H1 (cell line): ENCODE data around the gene KCNMA1. TPM values are rescaled to one million over a fixed set of nuclear protein-coding genes. Genes with fewer than 3 reads are reported as not detected.

Source experiments
- CTCF ChIA-PET: fragments of 300-600 bp; sonication (Branson Sonifier 250); formaldehyde crosslinking; loops from one replicate; lab custom pipeline; 2021; ENCODE audit not compliant: partially characterized antibody; lab: Charles Lee
- POLR2A ChIA-PET: fragments of 300-600 bp; sonication (Branson Sonifier 250); formaldehyde crosslinking; loops from one replicate; lab custom pipeline; 2021; ENCODE audit warnings: inconsistent platforms; ENCODE audit not compliant: partially characterized antibody; lab: Charles Lee
- DNase-seq, 2 experiments: peaks; one replicate each; pipeline versions ENCODE4 v3.0.0 to v3.0.0-alpha.2; 2010 to 2022; ENCODE audit warnings: low spot score in 2 of 2, low read depth in 1 of 2, mixed read lengths in 1 of 2
- FAIRE-seq: peaks from 2 replicates; lab custom pipeline; 2011; peaks lifted over from hg19 to GRCh38; lab: Jason Lieb, UNC
- H2AFZ ChIP-seq: 2 replicates; pipeline ENCODE4 v1.8.1; 2012; ENCODE audit warnings: low read length, inconsistent platforms
- H2AK5ac ChIP-seq: 2 replicates; pipeline ENCODE4 v1.6.1; 2013; ENCODE audit warnings: low read depth, low read length
- H2BK120ac ChIP-seq: replicated peaks from 2 replicates; pipeline ENCODE3; 2013; ENCODE audit warnings: low read depth, low read length, inconsistent platforms
- H2BK12ac ChIP-seq: 2 replicates; pipeline ENCODE4 v1.6.1; 2013; ENCODE audit warnings: low read depth, low read length
- H2BK15ac ChIP-seq: 2 replicates; pipeline ENCODE4 v1.6.1; 2013; ENCODE audit warnings: low read length
- H2BK20ac ChIP-seq: 2 replicates; pipeline ENCODE4 v1.6.1; 2013; ENCODE audit warnings: low read length
- H2BK5ac ChIP-seq: 2 replicates; pipeline ENCODE4 v1.6.1; 2013; ENCODE audit warnings: low read depth, low read length
- H3K14ac ChIP-seq: 2 replicates; pipeline ENCODE4 v1.6.1; 2013; ENCODE audit warnings: inconsistent platforms; ENCODE audit not compliant: insufficient read length
- H3K18ac ChIP-seq: 2 replicates; pipeline ENCODE4 v1.6.1; 2013; ENCODE audit warnings: low read length; ENCODE audit errors: extremely low read depth
- H3K23ac ChIP-seq: 2 replicates; pipeline ENCODE4 v1.6.1; 2013; ENCODE audit warnings: inconsistent platforms; ENCODE audit not compliant: insufficient read length
- H3K23me2 ChIP-seq: 2 replicates; pipeline ENCODE4 v1.6.1; 2013; ENCODE audit warnings: low read depth, low read length
- H3K27ac ChIP-seq: 2 replicates; pipeline ENCODE4 v1.6.1; 2011; ENCODE audit warnings: low read depth, low read length, inconsistent platforms
- H3K27me3 ChIP-seq, 4 experiments: replicated peaks in 1 of 4; 1 replicate in 1 of 4; 2 replicates in 3 of 4; pipeline versions ENCODE4 v1.6.1 to v1.8.1; 2011 to 2013; ENCODE audit warnings: low read length in 3 of 4, mild to moderate bottlenecking in 3 of 4, inconsistent platforms in 2 of 4, mixed read lengths in 2 of 4, moderate library complexity in 1 of 4; ENCODE audit not compliant: control insufficient read depth in 3 of 4, insufficient read depth in 3 of 4; ENCODE audit errors: extremely low read depth in 1 of 4
- H3K36me3 ChIP-seq, 4 experiments: 2 replicates each; pipeline versions ENCODE4 v1.6.1 to v1.8.1; 2011 to 2013; ENCODE audit warnings: mild to moderate bottlenecking in 4 of 4, low read length in 3 of 4, moderate library complexity in 2 of 4, control low read depth in 1 of 4, inconsistent platforms in 1 of 4; ENCODE audit not compliant: insufficient read depth in 4 of 4, control insufficient read depth in 2 of 4
- H3K4ac ChIP-seq: replicated peaks from 2 replicates; pipeline ENCODE3; 2013; ENCODE audit warnings: low read length, low read depth, mixed read lengths, inconsistent platforms; ENCODE audit not compliant: insufficient read length
- H3K4me1 ChIP-seq, 4 experiments: replicated peaks in 1 of 4; 1 replicate in 1 of 4; 2 replicates in 3 of 4; pipeline versions ENCODE4 v1.6.1 to v1.8.1; 2011 to 2013; ENCODE audit warnings: low read length in 3 of 4, inconsistent platforms in 2 of 4, mixed read lengths in 1 of 4; ENCODE audit not compliant: insufficient read depth in 4 of 4, control insufficient read depth in 3 of 4
- H3K4me2 ChIP-seq, 2 experiments: 2 replicates each; pipeline versions ENCODE4 v1.6.1 to v1.8.1; 2011 to 2013; ENCODE audit warnings: low read depth in 2 of 2, low read length in 2 of 2, control low read depth in 1 of 2, inconsistent platforms in 1 of 2, mild to moderate bottlenecking in 1 of 2; ENCODE audit not compliant: insufficient read depth in 1 of 2
- H3K4me3 ChIP-seq, 4 experiments: fragments of 200-600, 300-600 bp in 1 of 4; sonication (generic), shearing (Covaris generic), sonication (Bioruptor Twin) in 1 of 4; 2 replicates each; pipeline versions ENCODE4 v1.5.1 to v1.8.1; 2011 to 2016; ENCODE audit warnings: low read length in 4 of 4, low read depth in 3 of 4, control low read depth in 2 of 4, inconsistent platforms in 2 of 4, mild to moderate bottlenecking in 2 of 4, mixed read lengths in 1 of 4, moderate library complexity in 1 of 4; ENCODE audit not compliant: insufficient read depth in 2 of 4; ENCODE audit errors: extremely low read depth in 1 of 4
- H3K56ac ChIP-seq: replicated peaks from 2 replicates; pipeline ENCODE3; 2013; ENCODE audit warnings: low read depth, mild to moderate bottlenecking, mixed read lengths, low read length, inconsistent platforms; ENCODE audit not compliant: insufficient read length
- H3K79me1 ChIP-seq: 2 replicates; pipeline ENCODE4 v1.6.1; 2013; ENCODE audit warnings: low read depth, low read length, control low read depth
- H3K79me2 ChIP-seq, 2 experiments: 2 replicates each; pipeline versions ENCODE4 v1.6.1 to v1.8.1; 2012 to 2013; ENCODE audit warnings: low read length in 2 of 2, mild to moderate bottlenecking in 2 of 2, inconsistent platforms in 1 of 2; ENCODE audit not compliant: insufficient read depth in 2 of 2, control insufficient read depth in 1 of 2
- H3K9ac ChIP-seq, 4 experiments: replicated peaks in 1 of 4; 1 replicate in 1 of 4; 2 replicates in 3 of 4; pipeline versions ENCODE4 v1.6.1 to v1.8.1; 2011 to 2013; ENCODE audit warnings: low read depth in 3 of 4, low read length in 3 of 4, control low read depth in 2 of 4, mild to moderate bottlenecking in 2 of 4, moderate library complexity in 2 of 4, inconsistent platforms in 1 of 4; ENCODE audit errors: extremely low read depth in 1 of 4
- H3K9me3 ChIP-seq, 2 experiments: 2 replicates each; pipeline versions ENCODE4 v1.6.1 to v1.8.1; 2012 to 2013; ENCODE audit warnings: mild to moderate bottlenecking in 2 of 2, moderate library complexity in 2 of 2, control low read depth in 1 of 2, inconsistent platforms in 1 of 2, low read depth in 1 of 2, low read length in 1 of 2, mixed read lengths in 1 of 2; ENCODE audit not compliant: insufficient read depth in 2 of 2
- H4K20me1 ChIP-seq, 2 experiments: replicated peaks in 1 of 2; 2 replicates each; pipeline versions ENCODE3 to v1.8.1; 2011 to 2013; ENCODE audit warnings: inconsistent platforms in 2 of 2, low read length in 2 of 2, mild to moderate bottlenecking in 1 of 2; ENCODE audit not compliant: insufficient read depth in 2 of 2, control insufficient read depth in 1 of 2
- H4K5ac ChIP-seq: 2 replicates; pipeline ENCODE4 v1.6.1; 2013; ENCODE audit warnings: low read length, low read depth, mixed read lengths, inconsistent platforms; ENCODE audit not compliant: insufficient read length
- H4K8ac ChIP-seq: 2 replicates; pipeline ENCODE4 v1.8.0; 2013; ENCODE audit warnings: mild to moderate bottlenecking, moderate library complexity, low read length, inconsistent platforms; ENCODE audit not compliant: insufficient read depth; ENCODE audit errors: extremely low read depth
- H4K91ac ChIP-seq: replicated peaks from 2 replicates; pipeline ENCODE3; 2013; ENCODE audit warnings: low read length, mixed read lengths, inconsistent platforms; ENCODE audit not compliant: insufficient read length
- BCL11A ChIP-seq, 2 experiments: IDR thresholded peaks; one replicate each; pipeline ENCODE4 v1.6.1; 2011; ENCODE audit warnings: low read depth in 2 of 2, low read length in 2 of 2, mild to moderate bottlenecking in 2 of 2
- CBX5 ChIP-seq: fragments of 300-800, 300-1000 bp; sonication (generic); IDR thresholded peaks from 2 replicates; pipeline ENCODE4 v1.7.1; 2016; ENCODE audit warnings: antibody characterized with exemption, low read length, low read depth
- CTBP2 ChIP-seq: IDR thresholded peaks from 2 replicates; pipeline ENCODE4 v1.7.0; 2011; ENCODE audit warnings: borderline replicate concordance, mild to moderate bottlenecking, moderate library complexity, mixed read lengths, low read length; ENCODE audit not compliant: insufficient read depth, insufficient read length
- EP300 ChIP-seq, 2 experiments: IDR thresholded peaks; 1 replicate in 1 of 2; 2 replicates in 1 of 2; pipeline ENCODE4 v1.6.1; 2011 to 2012; ENCODE audit warnings: low read depth in 2 of 2, low read length in 2 of 2, mild to moderate bottlenecking in 2 of 2, borderline replicate concordance in 1 of 2, inconsistent platforms in 1 of 2, moderate library complexity in 1 of 2
- GABPA ChIP-seq: IDR thresholded peaks from 2 replicates; pipeline ENCODE4 v1.6.1; 2011; ENCODE audit warnings: mild to moderate bottlenecking, low read length, moderate library complexity, borderline replicate concordance; ENCODE audit not compliant: insufficient read depth
- HDAC6 ChIP-seq: IDR thresholded peaks from one replicate; pipeline ENCODE4 v1.7.1; 2012; ENCODE audit warnings: low read depth, mild to moderate bottlenecking, inconsistent platforms, low read length, moderate library complexity
- JUN ChIP-seq: IDR thresholded peaks from 2 replicates; pipeline ENCODE4 v1.6.1; 2011; ENCODE audit warnings: low read depth, mild to moderate bottlenecking, improper control_type of control experiment, low read length
- RBBP5 ChIP-seq: IDR thresholded peaks from 2 replicates; pipeline ENCODE4 v1.7.1; 2012; ENCODE audit warnings: low read depth, mild to moderate bottlenecking, inconsistent platforms, low read length, moderate library complexity, borderline replicate concordance
- SIRT6 ChIP-seq: IDR thresholded peaks from one replicate; pipeline ENCODE4 v1.7.1; 2012; ENCODE audit warnings: low read length, inconsistent platforms
- TAF7 ChIP-seq: optimal IDR thresholded peaks from 2 replicates; pipeline ENCODE3; 2011; ENCODE audit warnings: low read depth, mild to moderate bottlenecking, inconsistent platforms, low read length, moderate library complexity, borderline replicate concordance
- WGBS, 2 experiments: shearing (Covaris generic) in 1 of 2; methylation state at CpG; one replicate each; pipeline versions ENCODE4 v1.1.6 to v1.1.7; 2013 to 2015; ENCODE audit warnings: low lambda C conversion rate in 2 of 2, mixed read lengths in 2 of 2, inconsistent platforms in 1 of 2, low coverage in 1 of 2, missing lambda C conversion rate in 1 of 2; ENCODE audit not compliant: insufficient replicate concordance in 2 of 2, insufficient coverage in 1 of 2, insufficient read length in 1 of 2; ENCODE audit errors: extremely low coverage in 1 of 2, missing lambda C conversion rate in 1 of 2; 5-methylcytosine and 5-hydroxymethylcytosine counted together
- polyA plus RNA-seq, 7 experiments: library from polyadenylated mRNA; depleted of rRNA in 3 of 7; stranded (reverse) in 5 of 7; unstranded in 2 of 7; fragments of >200 nt in 5 of 7; fragments of 200-250 nt in 2 of 7; gene quantifications; 1 replicate in 5 of 7; 2 replicates in 1 of 7; 4 replicates in 1 of 7; pipeline versions ENCODE4 v1.2.1 to v1.2.3, GENCODE V29; 2011 to 2013; ENCODE audit warnings: missing spikeins in 2 of 7, mixed read lengths in 2 of 7
- total RNA-seq: library from RNA; stranded (reverse); fragmentation: NEBNext Ultra II Directional; extraction: Animal tissue kit (Norgen Biotek cat#: 25700); gene quantifications from 2 replicates; pipeline ENCODE4 v1.2.1, GENCODE V29; 2021
- TF ChIP-seq, protein P1 (sequence below), 3 experiments: IDR thresholded peaks; 1 replicate in 2 of 3; 2 replicates in 1 of 3; pipeline versions ENCODE4 v1.5.1 to v1.6.1; 2011; ENCODE audit warnings: low read length in 3 of 3, mild to moderate bottlenecking in 3 of 3, inconsistent platforms in 2 of 3, low read depth in 1 of 3, moderate library complexity in 1 of 3; ENCODE audit not compliant: insufficient read depth in 1 of 3; ENCODE audit errors: control extremely low read depth in 1 of 3

The KCNMA1 gene
- total and polyA plus RNA-seq, 2 of the 8 experiments (the other 6 are each of a cell fraction or from before 2014, with no cell fraction given), result 10.2 to 11.1 TPM

DNA sequence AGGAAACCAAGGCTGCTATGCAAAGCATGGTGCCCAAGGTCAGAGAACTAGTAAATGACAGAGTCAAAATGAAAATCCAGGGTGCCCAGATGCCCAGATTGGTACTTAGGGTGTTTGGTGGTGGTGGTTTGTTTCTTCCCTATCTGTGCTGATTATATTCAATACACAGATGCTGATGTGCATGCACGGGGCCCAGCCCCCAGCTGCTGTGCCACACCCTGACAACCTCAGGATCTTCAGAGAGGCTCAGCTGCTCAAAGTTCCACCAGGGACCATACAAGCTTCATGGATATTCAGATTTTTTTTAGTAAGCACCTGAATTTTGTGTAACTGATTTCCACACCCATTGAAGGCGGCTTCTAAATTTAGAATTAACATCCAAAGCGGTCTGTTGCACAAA lies 75.6 kb downstream of the KCNMA1 start:
- no peak overlapping the region for H2BK15ac ChIP-seq
- H3K23me2 ChIP-seq, result no peaks in the 10 kb centered on the region
- no peaks in the 10 kb centered on the region for H3K79me2 ChIP-seq
- no peak overlapping the region for H3K18ac ChIP-seq
- H2AFZ ChIP-seq, result no peak overlapping the region
- no peak overlapping the region for H4K8ac ChIP-seq
- no peak overlapping the region for H3K56ac ChIP-seq
- POLR2A ChIA-PET, result interaction anchor here (4.9 kb wide), 1 partner anchor 9 kb away, joined by 21 read pairs; no protein-coding TSS in a partner anchor
- no peak overlapping the region for H3K14ac ChIP-seq
- no peaks in the 10 kb centered on the region for H3K9me3 ChIP-seq
- H2AK5ac ChIP-seq, result no peak overlapping the region
- no peak overlapping the region for H2BK120ac ChIP-seq
- CTCF ChIA-PET, result interaction anchor here (0.6 to 1.0 kb wide), 5 partner anchors 9 to 26 kb away, joined by 3 to 4 read pairs (median 3); no protein-coding TSS in a partner anchor
- H2BK20ac ChIP-seq, result no peak overlapping the region
- peaks cover 9 to 18% (median 13%) of the 10 kb centered on the region in 4 experiments for H3K4me1 ChIP-seq
- H4K91ac ChIP-seq, result no peak overlapping the region
- H3K79me1 ChIP-seq, result no peaks in the 10 kb centered on the region
- no peak overlapping the region for H2BK5ac ChIP-seq
- H3K4me3 ChIP-seq, result no peak overlapping the region
- no peak overlapping the region for H4K5ac ChIP-seq
- H2BK12ac ChIP-seq, result no peak overlapping the region
- no peaks in the 10 kb centered on the region for H4K20me1 ChIP-seq
- H3K4ac ChIP-seq, result no peak overlapping the region
- DNase-seq (no peak), FAIRE-seq (no peak)
- H3K27me3 ChIP-seq, result no peaks in the 10 kb centered on the region
- H3K23ac ChIP-seq, result no peak overlapping the region
- no peaks in the 10 kb centered on the region for H3K36me3 ChIP-seq
- no peak overlapping the region for H3K4me2 ChIP-seq
- no peak overlapping the region for H3K9ac ChIP-seq
- H3K27ac ChIP-seq, result no peak overlapping the region
- WGBS, 2 experiments, result 81% methylated on average over 3 of the region's 3 CpGs; no CpG with 5 or more reads in 1 of the 2 experiments
- TF ChIP-seq EP300 (IDR thresholded peaks at IDR 0.05; ENCODE audit: borderline replicate concordance in 1 of 2, low read depth in 2 of 2, low read length in 2 of 2) (no peak), BCL11A (IDR thresholded peaks at IDR 0.05; ENCODE audit: low read depth in 2 of 2, low read length in 2 of 2) (no peak), RBBP5 (no peak), TAF7 (no peak), GABPA (no peak), JUN (no peak), SIRT6 (no peak), CTBP2 (no peak), HDAC6 (no peak), CBX5 (no peak)
- TF ChIP-seq, protein P1, sequence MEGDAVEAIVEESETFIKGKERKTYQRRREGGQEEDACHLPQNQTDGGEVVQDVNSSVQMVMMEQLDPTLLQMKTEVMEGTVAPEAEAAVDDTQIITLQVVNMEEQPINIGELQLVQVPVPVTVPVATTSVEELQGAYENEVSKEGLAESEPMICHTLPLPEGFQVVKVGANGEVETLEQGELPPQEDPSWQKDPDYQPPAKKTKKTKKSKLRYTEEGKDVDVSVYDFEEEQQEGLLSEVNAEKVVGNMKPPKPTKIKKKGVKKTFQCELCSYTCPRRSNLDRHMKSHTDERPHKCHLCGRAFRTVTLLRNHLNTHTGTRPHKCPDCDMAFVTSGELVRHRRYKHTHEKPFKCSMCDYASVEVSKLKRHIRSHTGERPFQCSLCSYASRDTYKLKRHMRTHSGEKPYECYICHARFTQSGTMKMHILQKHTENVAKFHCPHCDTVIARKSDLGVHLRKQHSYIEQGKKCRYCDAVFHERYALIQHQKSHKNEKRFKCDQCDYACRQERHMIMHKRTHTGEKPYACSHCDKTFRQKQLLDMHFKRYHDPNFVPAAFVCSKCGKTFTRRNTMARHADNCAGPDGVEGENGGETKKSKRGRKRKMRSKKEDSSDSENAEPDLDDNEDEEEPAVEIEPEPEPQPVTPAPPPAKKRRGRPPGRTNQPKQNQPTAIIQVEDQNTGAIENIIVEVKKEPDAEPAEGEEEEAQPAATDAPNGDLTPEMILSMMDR (IDR thresholded peaks at IDR 0.05; ENCODE audit: control extremely low read depth in 1 of 3, insufficient read depth in 1 of 3, low read depth in 1 of 3, low read length in 3 of 3), result no peak
